ENCODE results near the gene DNAH8.

The DNAH8 gene

DNA sequence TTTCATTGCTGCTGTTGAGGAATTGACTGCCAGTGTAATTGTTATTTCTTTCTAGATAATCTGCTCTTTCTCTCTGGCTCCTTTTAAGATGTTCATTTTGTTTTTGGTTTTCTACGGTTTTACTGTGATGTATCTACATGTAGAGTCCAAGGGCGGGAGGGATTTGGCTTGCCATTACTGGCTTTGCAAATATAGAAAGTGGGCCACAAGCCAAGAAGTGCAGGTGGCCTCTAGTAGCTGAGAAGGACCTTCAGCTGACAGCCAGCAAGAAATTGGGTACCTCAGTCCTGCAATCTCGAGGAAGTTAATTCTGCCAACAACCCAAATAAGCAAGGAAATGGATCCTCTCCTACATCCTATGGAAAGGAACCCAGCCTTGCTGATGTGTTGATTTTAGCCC lies 290.7 kb downstream of the DNAH8 start:
- DNase-seq, result no peak

GRCh38 chr6:39007575-39007974 lies 292.5 kb downstream of the DNAH8 start:
- no peak for DNase-seq

DNA sequence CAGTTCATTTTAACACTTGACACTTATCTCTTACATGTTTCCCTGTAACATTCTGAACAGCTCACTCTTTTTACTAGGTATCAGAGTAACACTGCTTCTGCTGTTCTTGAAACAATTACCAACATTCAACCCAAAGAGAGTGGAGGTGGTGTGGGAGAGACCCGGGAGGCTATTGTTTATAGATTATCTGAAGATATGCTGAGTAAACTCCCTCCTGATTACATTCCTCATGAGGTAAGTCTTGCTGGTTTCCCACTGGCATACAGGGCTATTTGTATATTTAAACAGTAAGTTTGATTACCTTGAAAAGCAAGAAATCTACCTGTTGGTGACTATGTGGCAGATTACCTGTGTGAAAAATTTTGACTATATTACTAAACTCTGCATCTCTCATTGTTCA lies 293.6 kb downstream of the DNAH8 start:
- no peak for DNase-seq

DNA sequence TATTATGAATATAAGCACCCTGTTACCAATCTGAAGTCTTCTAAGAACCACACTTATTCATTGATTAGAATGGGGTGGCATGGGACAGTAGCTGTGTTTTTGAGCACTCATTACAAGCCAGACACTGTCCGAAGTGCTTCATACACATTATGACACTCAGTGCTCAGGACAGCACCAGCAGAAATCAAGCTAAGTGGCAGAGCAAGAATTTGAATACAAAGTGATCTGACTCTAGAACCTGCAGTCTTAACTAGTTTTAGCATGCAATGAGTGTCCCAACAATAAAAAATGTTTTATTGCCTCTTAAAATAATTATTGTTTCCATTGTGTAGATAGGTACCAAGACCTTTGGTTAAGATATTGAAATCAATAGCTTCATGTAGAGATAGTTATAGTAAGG lies 294.4 kb downstream of the DNAH8 start:
- DNase-seq, result no peak

GRCh38 chr6:39016839-39017546 lies 301.9 kb downstream of the DNAH8 start:
- no peak for DNase-seq

DNA sequence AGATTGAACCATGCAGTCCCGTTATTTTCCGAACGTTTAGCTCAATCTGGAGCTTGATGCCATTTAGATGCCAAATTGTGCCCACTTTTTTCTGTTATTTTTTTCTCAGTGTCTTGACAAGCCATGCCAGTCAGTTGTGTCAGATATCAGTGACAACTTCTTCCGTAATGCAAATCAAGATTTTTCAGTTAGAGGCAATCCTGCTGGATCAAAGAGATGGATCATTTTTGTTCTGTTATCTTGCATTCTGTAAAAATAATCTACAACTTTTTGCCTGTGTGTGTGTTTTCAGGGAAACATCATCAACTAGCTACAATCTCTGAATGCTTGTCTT lies 302.4 kb downstream of the DNAH8 start:
- no peak for DNase-seq

DNA sequence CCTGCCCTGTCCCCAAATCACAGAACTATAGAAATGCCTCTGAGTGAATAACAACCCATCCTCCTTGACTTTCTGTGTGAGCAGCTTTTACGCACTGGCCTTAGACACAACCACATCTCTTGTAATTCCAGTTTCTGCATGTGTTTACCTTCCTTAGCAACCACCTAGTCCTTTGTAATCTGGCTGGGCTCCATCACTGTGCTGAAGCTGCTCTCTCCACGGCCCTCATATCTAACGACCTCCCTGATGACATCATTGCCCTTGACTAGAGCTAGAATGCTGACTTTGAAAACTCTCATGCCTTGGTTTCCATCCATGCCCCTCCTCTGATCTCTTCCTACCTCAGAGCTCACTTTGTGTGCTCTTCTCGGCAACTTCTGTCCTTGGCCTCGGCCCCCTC lies 303.0 kb downstream of the DNAH8 start:
- DNase-seq, result no peak

DNA sequence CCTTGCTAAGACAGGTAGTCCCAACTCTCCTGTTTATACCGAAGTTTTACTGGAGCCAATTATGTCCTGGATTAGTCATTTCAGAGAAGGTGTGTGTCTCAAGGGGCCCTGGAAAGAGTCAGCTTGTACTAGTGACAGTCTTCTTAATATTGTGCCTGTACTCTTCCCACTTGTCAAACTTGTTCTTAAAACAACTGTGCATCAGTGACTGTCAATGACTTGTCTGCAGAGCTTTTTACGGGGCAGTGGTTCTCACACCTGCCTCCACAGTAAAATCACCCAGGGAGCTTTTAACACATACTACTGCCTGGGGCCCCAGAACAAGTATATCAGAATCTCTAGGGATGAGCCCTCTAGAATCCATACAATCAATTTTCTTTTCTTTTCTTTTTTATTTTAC lies 305.0 kb downstream of the DNAH8 start:
- no peak for DNase-seq

GRCh38 chr6:39021041-39021440 lies 305.9 kb downstream of the DNAH8 start:
- DNase-seq, result no peak

- DNase-seq, result no peak
Observed at GRCh38 chr6:39021779-39022178, 306.7 kb downstream of the DNAH8 start.

- DNase-seq, result no peak
Observed at GRCh38 chr6:39026175-39026574, 311.1 kb downstream of the DNAH8 start.

DNA sequence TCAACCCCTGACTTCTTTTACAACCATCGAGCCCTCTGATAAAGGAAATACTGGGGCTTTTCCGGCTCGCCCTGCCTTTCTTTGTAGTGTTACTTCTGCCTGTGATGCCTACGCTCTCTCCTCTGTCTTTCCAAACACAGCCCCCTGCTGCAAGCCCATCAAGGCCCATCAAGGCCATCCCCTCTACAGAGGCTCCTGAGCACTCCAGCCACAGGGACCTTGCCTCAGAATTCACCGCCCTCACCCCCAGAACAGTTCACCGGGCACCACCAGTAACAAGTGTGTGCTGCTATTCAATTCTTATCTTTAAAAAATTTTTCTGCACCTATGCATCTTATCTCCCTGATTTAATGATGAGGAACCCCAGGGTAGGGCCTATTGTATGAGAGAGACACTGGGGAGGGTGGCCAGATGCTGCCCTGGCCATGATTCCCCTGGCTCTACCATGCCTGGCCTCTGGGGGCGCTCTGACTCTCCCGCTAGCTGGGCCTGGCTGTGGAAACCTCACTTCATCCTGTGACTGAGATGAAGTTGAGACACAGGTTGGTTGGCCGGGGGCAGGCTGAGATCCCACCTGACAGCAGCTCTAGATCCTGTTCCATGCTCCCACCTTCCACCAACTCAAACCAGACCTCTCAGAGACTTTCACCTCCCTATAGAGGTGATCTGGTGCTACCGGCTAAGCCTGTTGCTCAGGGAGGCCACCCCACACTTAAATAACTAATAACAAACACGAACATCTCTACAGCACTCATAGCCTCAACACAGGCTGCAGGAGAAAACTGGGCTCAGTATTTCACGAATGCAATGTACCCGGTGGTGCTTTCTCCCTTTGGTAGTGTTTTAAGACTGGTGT lies 314.3 kb downstream of the DNAH8 start:
- no peak for DNase-seq

- no peak for DNase-seq
Observed at GRCh38 chr6:39035681-39036080, 320.6 kb downstream of the DNAH8 start.

DNA sequence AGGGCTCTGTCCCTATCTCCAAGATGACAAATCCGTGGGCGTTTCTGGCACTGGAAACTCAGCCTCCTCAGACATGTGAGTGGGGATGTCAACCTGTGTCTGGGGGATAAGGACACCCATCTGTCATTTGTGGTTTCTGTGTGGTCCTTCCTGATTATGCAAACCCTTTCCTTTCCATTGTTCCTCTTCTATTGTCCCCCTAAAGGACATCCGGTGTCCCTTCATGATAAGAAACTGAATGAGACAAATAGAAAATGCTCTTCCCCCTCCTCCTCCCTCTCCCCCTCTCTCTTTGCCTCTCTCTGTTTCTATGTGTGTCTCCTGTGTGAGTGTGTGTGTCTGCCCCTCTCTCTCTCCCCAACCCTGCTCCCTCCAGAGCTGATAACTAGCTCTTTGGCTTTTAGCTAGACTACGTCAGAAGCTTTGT lies 322.0 kb downstream of the DNAH8 start:
- DNase-seq, result no peak

DNA sequence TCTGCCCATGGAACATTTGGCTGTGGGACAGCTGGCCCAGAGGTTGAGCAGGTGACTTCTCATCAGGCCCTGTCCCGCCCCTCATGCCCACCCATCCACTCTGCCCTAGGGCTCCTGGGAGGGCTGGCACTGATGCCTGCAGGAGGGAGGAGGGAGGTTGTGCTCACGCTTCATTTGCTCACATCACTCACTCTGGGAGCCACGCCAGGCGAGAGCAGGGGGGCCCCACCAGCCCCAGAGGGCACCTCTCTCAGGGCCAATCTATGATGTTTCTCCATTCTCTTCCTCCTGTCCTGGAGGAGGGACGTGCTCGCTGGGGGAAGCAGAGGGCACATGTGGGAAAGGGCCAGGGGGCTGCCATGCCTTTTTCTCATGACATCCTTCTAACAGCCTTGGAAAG lies 322.6 kb downstream of the DNAH8 start:
- no peak for DNase-seq

- DNase-seq, result no peak
Observed at GRCh38 chr6:39040080-39040673, 325.1 kb downstream of the DNAH8 start.

DNA sequence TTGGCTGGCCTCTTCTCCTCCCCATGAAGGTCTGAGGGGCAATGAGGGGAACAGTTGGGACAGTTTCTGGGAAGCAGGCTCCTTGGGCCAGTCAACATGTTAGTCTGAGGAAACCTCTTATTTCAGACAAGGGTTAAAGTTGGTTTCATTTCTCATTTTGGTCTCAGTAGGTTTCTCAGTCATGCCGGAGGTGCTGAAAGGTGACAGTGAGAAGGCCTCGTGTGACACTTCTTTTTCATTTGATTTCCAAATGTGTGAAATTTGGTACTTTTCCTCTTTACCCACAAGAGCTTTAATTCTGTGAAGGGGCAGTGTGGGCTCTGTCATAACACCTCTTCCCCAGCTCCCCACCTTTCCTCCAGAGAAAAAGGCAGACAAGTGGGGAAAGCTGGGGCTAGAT lies 326.0 kb downstream of the DNAH8 start:
- DNase-seq, result no peak

GRCh38 chr6:39043776-39044175 lies 328.7 kb downstream of the DNAH8 start:
- no peak for DNase-seq

- DNase-seq, result no peak
Observed at GRCh38 chr6:39044181-39044580, 329.1 kb downstream of the DNAH8 start.

GRCh38 chr6:39047434-39048327 lies 332.6 kb downstream of the DNAH8 start:
- no peak for DNase-seq
